OCI-LY1 (cell line): ENCODE data around the gene GPC2.
"Not testable (repeated sequence)": the region's sequence is repeated elsewhere in the genome, so short reads cannot be mapped to it uniquely, and the experiment has no call there.

Source experiments
- H2AFZ ChIP-seq: fragments of 200-600 bp; sonication (generic), shearing (Covaris generic); 2 replicates; pipeline ENCODE4 v1.6.0; 2014; ENCODE audit warnings: antibody characterized with exemption, mild to moderate bottlenecking, low read length
- H3F3A ChIP-seq: fragments of 200-600 bp; sonication (generic), shearing (Covaris generic); 2 replicates; pipeline ENCODE4 v1.6.0; 2014; ENCODE audit warnings: mild to moderate bottlenecking, antibody characterized with exemption, low read length, moderate library complexity; ENCODE audit not compliant: insufficient read depth
- H3K27ac ChIP-seq: fragments of 200-600 bp; sonication (generic); 2 replicates; pipeline ENCODE4 v1.5.1; 2014; ENCODE audit warnings: low read length, mixed run types, mild to moderate bottlenecking, low read depth; ENCODE audit not compliant: poor library complexity, severe bottlenecking
- H3K27me3 ChIP-seq: fragments of 200-600 bp; sonication (generic); 2 replicates; pipeline ENCODE4 v1.6.0; 2014; ENCODE audit warnings: antibody characterized with exemption, mild to moderate bottlenecking, low read length, moderate library complexity; ENCODE audit not compliant: insufficient read depth
- H3K36me3 ChIP-seq: fragments of 200-600 bp; sonication (generic); 2 replicates; pipeline ENCODE4 v1.6.1; 2014; ENCODE audit warnings: mild to moderate bottlenecking, antibody characterized with exemption, low read length, moderate library complexity, mixed read lengths; ENCODE audit not compliant: insufficient read depth
- H3K4me1 ChIP-seq: fragments of 200-600 bp; sonication (generic); 2 replicates; pipeline ENCODE4 v1.5.1; 2014; ENCODE audit warnings: mild to moderate bottlenecking, low read length, moderate library complexity; ENCODE audit not compliant: insufficient read depth, severe bottlenecking
- H3K4me2 ChIP-seq: fragments of 200-600 bp; sonication (generic), shearing (Covaris generic); 2 replicates; pipeline ENCODE4 v1.6.1; 2014; ENCODE audit warnings: low read length
- H3K4me3 ChIP-seq: fragments of 200-600 bp; sonication (generic); 2 replicates; pipeline ENCODE4 v1.5.1; 2014; ENCODE audit warnings: low read length, low read depth, mild to moderate bottlenecking, mixed read lengths; ENCODE audit not compliant: poor library complexity, severe bottlenecking
- H3K79me2 ChIP-seq: fragments of 200-600 bp; shearing (Covaris generic); 2 replicates; pipeline ENCODE4 v1.6.1; 2016; ENCODE audit warnings: mixed run types, low read length, mixed read lengths; ENCODE audit not compliant: insufficient read depth
- H3K9ac ChIP-seq: fragments of 200-600 bp; sonication (generic), shearing (Covaris generic); 2 replicates; pipeline ENCODE4 v1.6.1; 2014; ENCODE audit warnings: mild to moderate bottlenecking, low read length, mixed read lengths
- H3K9me2 ChIP-seq: fragments of 200-600 bp; sonication (generic), shearing (Covaris generic); 2 replicates; pipeline ENCODE4 v1.6.1; 2014; ENCODE audit warnings: low read depth, mild to moderate bottlenecking, low read length, mixed read lengths
- H3K9me3 ChIP-seq: fragments of 200-600 bp; shearing (Covaris generic); 2 replicates; pipeline ENCODE4 v1.6.1; 2014; ENCODE audit warnings: low read length, mixed read lengths
- H4K20me1 ChIP-seq: fragments of 200-600 bp; sonication (generic), shearing (Covaris generic); 2 replicates; pipeline ENCODE4 v1.6.0; 2016; ENCODE audit warnings: mild to moderate bottlenecking, low read length; ENCODE audit not compliant: insufficient read depth
- CTCF ChIP-seq: fragments of 200-600 bp; sonication (generic), shearing (Covaris generic); IDR thresholded peaks from 2 replicates; pipeline ENCODE4 v1.5.1; 2017; ENCODE audit warnings: mild to moderate bottlenecking, antibody characterized with exemption, low read length, moderate library complexity, mixed read lengths
- EZH2 ChIP-seq: fragments of 200-600 bp; sonication (generic), shearing (Covaris generic); IDR thresholded peaks from 2 replicates; pipeline ENCODE4 v1.8.0; 2017; ENCODE audit warnings: borderline replicate concordance, mixed run types, mild to moderate bottlenecking, antibody characterized with exemption, low read length, moderate library complexity, mixed read lengths

GPC2 gene

GRCh38 chr7:100180084-100180483 lies 2.9 kb upstream of the GPC2 start:
- H3K9me2 ChIP-seq, H3K36me3 ChIP-seq, H3K79me2 ChIP-seq, H3F3A ChIP-seq, H4K20me1 ChIP-seq, H2AFZ ChIP-seq, H3K9ac ChIP-seq, H3K27me3 ChIP-seq, H3K4me3 ChIP-seq, H3K9me3 ChIP-seq: not testable (repeated sequence)
- peak overlapping the region; percentile 5; the same call in 1 of the 2 replicates for H3K4me2 ChIP-seq
- peak overlapping the region; percentile 59 for H3K27ac ChIP-seq
- H3K4me1 ChIP-seq = peaks cover 50% of the 10 kb centered on the region

GRCh38 chr7:100176096-100177044 lies 811 bp downstream of the GPC2 start:
- no peak overlapping the region for H2AFZ ChIP-seq
- peak overlapping the region; percentile 74 for H3K4me3 ChIP-seq
- H3K36me3 ChIP-seq = no peaks in the 10 kb centered on the region; the same call in 1 of the 2 replicates
- no peaks in the 10 kb centered on the region; the same call in 1 of the 2 replicates for H3F3A ChIP-seq
- H3K27me3 ChIP-seq = no peaks in the 10 kb centered on the region
- H3K4me2 ChIP-seq = peak overlapping the region; percentile 81
- H3K9ac ChIP-seq = peak overlapping the region; percentile 67
- peaks cover 33% of the 10 kb centered on the region for H3K4me1 ChIP-seq
- no peaks in the 10 kb centered on the region for H3K9me2 ChIP-seq
- no peaks in the 10 kb centered on the region for H4K20me1 ChIP-seq
- TF ChIP-seq EZH2 (no peak), CTCF (no peak)
- no peaks in the 10 kb centered on the region for H3K79me2 ChIP-seq
- H3K9me3 ChIP-seq = no peaks in the 10 kb centered on the region
- no peak overlapping the region for H3K27ac ChIP-seq

GRCh38 chr7:100175296-100175935 lies 1.8 kb downstream of the GPC2 start:
- no peak for TF ChIP-seq EZH2
- no peak for TF ChIP-seq CTCF
- no peaks in the 10 kb centered on the region for H3K9me2 ChIP-seq
- H4K20me1 ChIP-seq = no peaks in the 10 kb centered on the region
- H2AFZ ChIP-seq = no peak overlapping the region
- no peaks in the 10 kb centered on the region for H3K79me2 ChIP-seq
- H3K27ac ChIP-seq = no peak overlapping the region
- no peaks in the 10 kb centered on the region for H3K9me3 ChIP-seq
- no peaks in the 10 kb centered on the region; the same call in 1 of the 2 replicates for H3F3A ChIP-seq
- no peak overlapping the region for H3K4me3 ChIP-seq
- peaks cover 7% of the 10 kb centered on the region for H3K27me3 ChIP-seq
- H3K4me1 ChIP-seq = peaks cover 30% of the 10 kb centered on the region
- no peaks in the 10 kb centered on the region; the same call in 1 of the 2 replicates for H3K36me3 ChIP-seq
- H3K9ac ChIP-seq = no peak overlapping the region
- H3K4me2 ChIP-seq = no peak overlapping the region
